WTC11 (cell line): ENCODE results near the gene TRAPPC14.

Experiments
- ESRRA ChIP-seq: sonication (generic); formaldehyde crosslinking; IDR thresholded peaks from 2 replicates; pipeline ENCODE4 v1.8.1; 2022; ENCODE audit warnings: mild to moderate bottlenecking, missing genetic modification reagents, borderline replicate concordance
- NR3C1 ChIP-seq: sonication (generic); formaldehyde crosslinking; conservative IDR thresholded peaks from 2 replicates; pipeline ENCODE4 v1.8.1; 2023; ENCODE audit warnings: low read depth, mild to moderate bottlenecking, missing genetic modification reagents
- ZNF263 ChIP-seq: sonication (generic); formaldehyde crosslinking; IDR thresholded peaks from 2 replicates; pipeline ENCODE4 v1.8.1; 2022; ENCODE audit warnings: low read depth, mild to moderate bottlenecking, moderate library complexity, missing genetic modification reagents
- TF ChIP-seq, protein P1 (sequence below): fragments of 200-600 bp; IDR thresholded peaks from 2 replicates; pipeline ENCODE4 v1.8.0; 2022; ENCODE audit warnings: antibody characterized with exemption
- TF ChIP-seq, protein P2 (sequence below): sonication (generic); formaldehyde crosslinking; IDR thresholded peaks from 2 replicates; pipeline ENCODE4 v1.8.1; 2023; ENCODE audit warnings: mild to moderate bottlenecking, missing genetic modification reagents, borderline replicate concordance
- TF ChIP-seq, protein P3 (sequence below): fragments of 250-450 bp; sonication (Bioruptor Pico); IDR thresholded peaks from 2 replicates; pipeline ENCODE4 v1.9.0; 2021; ENCODE audit warnings: mild to moderate bottlenecking
- TF ChIP-seq, protein P4 (sequence below): sonication (generic); formaldehyde crosslinking; IDR thresholded peaks from 2 replicates; pipeline ENCODE4 v1.8.0; 2023; ENCODE audit warnings: missing genetic modification reagents, mild to moderate bottlenecking, borderline replicate concordance
- TF ChIP-seq, protein P5 (sequence below): sonication (generic); formaldehyde crosslinking; IDR thresholded peaks from 2 replicates; pipeline ENCODE4 v1.8.0; 2022; ENCODE audit warnings: mild to moderate bottlenecking, missing genetic modification reagents

DNA sequence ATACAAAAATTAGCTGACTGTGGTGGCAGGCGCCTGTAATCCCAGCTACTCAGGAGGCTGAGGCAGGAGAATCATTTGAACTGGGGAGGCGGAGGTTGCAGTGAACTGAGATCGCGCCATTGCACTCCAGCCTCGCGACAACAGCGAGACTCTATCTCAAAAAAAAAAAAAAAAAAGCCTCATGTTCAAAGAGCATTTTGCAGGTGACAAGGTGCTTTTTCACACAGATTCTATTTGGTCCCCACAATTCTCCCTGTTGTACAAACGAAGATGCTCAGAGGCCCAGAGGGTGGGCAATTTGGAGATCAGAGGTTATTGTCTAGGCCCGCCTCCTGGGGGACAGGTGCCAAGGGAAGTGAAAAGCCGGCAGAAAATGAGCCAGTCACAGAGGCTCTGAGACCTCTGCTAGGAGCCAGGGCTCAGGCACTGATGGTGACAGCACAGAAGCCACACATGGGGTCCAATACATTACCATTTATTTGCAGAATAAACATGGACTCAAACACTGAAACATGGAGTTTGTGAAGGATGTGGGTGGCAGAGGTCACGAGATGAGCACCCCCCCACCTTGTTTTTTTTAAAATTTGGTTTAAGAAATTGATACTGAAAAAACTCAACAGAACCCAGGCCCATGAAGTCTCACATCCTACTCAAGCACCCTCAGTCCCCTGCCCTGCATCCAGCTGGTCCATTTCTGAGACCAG, 10.8 kb upstream of the TRAPPC14 start:
- no peak for TF ChIP-seq ESRRA
- TF ChIP-seq, protein P1, sequence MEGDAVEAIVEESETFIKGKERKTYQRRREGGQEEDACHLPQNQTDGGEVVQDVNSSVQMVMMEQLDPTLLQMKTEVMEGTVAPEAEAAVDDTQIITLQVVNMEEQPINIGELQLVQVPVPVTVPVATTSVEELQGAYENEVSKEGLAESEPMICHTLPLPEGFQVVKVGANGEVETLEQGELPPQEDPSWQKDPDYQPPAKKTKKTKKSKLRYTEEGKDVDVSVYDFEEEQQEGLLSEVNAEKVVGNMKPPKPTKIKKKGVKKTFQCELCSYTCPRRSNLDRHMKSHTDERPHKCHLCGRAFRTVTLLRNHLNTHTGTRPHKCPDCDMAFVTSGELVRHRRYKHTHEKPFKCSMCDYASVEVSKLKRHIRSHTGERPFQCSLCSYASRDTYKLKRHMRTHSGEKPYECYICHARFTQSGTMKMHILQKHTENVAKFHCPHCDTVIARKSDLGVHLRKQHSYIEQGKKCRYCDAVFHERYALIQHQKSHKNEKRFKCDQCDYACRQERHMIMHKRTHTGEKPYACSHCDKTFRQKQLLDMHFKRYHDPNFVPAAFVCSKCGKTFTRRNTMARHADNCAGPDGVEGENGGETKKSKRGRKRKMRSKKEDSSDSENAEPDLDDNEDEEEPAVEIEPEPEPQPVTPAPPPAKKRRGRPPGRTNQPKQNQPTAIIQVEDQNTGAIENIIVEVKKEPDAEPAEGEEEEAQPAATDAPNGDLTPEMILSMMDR: no peak
- no peak for TF ChIP-seq NR3C1 (CRISPR knock-in tag)
- TF ChIP-seq, protein P2, sequence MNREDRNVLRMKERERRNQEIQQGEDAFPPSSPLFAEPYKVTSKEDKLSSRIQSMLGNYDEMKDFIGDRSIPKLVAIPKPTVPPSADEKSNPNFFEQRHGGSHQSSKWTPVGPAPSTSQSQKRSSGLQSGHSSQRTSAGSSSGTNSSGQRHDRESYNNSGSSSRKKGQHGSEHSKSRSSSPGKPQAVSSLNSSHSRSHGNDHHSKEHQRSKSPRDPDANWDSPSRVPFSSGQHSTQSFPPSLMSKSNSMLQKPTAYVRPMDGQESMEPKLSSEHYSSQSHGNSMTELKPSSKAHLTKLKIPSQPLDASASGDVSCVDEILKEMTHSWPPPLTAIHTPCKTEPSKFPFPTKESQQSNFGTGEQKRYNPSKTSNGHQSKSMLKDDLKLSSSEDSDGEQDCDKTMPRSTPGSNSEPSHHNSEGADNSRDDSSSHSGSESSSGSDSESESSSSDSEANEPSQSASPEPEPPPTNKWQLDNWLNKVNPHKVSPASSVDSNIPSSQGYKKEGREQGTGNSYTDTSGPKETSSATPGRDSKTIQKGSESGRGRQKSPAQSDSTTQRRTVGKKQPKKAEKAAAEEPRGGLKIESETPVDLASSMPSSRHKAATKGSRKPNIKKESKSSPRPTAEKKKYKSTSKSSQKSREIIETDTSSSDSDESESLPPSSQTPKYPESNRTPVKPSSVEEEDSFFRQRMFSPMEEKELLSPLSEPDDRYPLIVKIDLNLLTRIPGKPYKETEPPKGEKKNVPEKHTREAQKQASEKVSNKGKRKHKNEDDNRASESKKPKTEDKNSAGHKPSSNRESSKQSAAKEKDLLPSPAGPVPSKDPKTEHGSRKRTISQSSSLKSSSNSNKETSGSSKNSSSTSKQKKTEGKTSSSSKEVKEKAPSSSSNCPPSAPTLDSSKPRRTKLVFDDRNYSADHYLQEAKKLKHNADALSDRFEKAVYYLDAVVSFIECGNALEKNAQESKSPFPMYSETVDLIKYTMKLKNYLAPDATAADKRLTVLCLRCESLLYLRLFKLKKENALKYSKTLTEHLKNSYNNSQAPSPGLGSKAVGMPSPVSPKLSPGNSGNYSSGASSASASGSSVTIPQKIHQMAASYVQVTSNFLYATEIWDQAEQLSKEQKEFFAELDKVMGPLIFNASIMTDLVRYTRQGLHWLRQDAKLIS (CRISPR knock-in tag): no peak
- TF ChIP-seq, protein P3, sequence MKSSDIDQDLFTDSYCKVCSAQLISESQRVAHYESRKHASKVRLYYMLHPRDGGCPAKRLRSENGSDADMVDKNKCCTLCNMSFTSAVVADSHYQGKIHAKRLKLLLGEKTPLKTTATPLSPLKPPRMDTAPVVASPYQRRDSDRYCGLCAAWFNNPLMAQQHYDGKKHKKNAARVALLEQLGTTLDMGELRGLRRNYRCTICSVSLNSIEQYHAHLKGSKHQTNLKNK: no peak
- TF ChIP-seq ZNF263: no peak
- TF ChIP-seq, protein P4, sequence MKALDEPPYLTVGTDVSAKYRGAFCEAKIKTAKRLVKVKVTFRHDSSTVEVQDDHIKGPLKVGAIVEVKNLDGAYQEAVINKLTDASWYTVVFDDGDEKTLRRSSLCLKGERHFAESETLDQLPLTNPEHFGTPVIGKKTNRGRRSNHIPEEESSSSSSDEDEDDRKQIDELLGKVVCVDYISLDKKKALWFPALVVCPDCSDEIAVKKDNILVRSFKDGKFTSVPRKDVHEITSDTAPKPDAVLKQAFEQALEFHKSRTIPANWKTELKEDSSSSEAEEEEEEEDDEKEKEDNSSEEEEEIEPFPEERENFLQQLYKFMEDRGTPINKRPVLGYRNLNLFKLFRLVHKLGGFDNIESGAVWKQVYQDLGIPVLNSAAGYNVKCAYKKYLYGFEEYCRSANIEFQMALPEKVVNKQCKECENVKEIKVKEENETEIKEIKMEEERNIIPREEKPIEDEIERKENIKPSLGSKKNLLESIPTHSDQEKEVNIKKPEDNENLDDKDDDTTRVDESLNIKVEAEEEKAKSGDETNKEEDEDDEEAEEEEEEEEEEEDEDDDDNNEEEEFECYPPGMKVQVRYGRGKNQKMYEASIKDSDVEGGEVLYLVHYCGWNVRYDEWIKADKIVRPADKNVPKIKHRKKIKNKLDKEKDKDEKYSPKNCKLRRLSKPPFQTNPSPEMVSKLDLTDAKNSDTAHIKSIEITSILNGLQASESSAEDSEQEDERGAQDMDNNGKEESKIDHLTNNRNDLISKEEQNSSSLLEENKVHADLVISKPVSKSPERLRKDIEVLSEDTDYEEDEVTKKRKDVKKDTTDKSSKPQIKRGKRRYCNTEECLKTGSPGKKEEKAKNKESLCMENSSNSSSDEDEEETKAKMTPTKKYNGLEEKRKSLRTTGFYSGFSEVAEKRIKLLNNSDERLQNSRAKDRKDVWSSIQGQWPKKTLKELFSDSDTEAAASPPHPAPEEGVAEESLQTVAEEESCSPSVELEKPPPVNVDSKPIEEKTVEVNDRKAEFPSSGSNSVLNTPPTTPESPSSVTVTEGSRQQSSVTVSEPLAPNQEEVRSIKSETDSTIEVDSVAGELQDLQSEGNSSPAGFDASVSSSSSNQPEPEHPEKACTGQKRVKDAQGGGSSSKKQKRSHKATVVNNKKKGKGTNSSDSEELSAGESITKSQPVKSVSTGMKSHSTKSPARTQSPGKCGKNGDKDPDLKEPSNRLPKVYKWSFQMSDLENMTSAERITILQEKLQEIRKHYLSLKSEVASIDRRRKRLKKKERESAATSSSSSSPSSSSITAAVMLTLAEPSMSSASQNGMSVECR (CRISPR knock-in tag): no peak
- TF ChIP-seq, protein P5, sequence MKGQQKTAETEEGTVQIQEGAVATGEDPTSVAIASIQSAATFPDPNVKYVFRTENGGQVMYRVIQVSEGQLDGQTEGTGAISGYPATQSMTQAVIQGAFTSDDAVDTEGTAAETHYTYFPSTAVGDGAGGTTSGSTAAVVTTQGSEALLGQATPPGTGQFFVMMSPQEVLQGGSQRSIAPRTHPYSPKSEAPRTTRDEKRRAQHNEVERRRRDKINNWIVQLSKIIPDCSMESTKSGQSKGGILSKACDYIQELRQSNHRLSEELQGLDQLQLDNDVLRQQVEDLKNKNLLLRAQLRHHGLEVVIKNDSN: no peak
